ENCODE data around the gene MEGF11.
A peak's percentile ranks its signal among the peaks of the same experiment; 100 is the strongest.
"Not testable (repeated sequence)": the region's sequence is repeated elsewhere in the genome, so short reads cannot be mapped to it uniquely, and the experiment has no call there.

Gene MEGF11

DNA sequence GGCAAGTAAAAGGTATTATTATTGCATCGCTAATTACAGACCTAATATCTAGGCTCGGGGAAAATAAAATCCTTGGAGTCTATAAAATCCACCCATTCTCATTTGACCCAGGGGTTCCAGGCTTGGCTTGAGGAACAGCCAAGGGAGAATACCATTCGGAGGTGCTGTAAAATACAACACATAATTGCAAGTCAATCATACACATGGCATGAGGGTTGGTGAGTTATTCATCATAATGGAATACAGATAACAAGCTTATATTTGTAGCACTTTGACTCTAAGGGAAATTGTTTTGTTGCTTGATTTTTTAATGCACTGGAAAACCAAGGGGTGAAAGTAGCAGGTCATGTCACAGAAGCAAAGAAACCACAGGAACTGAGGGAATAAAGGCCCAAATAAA lies 23.0 kb upstream of the MEGF11 start:
- DNase-seq (ENCODE audit: low spot score) = no peak

DNA sequence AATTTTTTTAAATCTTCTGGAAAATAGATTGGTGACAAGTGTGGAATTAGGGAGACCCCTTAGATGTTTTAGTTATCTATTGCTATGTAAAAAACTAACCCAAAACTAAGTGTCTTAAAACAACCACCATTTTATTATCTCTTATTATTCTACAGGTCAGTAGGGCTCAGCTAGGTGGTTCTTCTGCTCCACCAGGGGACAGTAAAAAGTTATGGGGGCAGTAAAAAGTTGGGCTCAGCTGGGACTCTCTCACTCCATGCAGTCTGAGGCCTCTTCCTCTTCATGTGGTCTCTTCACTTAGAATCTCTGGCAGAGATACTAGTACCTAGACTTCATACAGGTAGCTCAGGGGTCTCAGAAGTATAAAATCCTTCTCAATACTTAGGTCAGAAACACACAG lies 21.8 kb upstream of the MEGF11 start:
- no peak for DNase-seq (ENCODE audit: low spot score)

DNA sequence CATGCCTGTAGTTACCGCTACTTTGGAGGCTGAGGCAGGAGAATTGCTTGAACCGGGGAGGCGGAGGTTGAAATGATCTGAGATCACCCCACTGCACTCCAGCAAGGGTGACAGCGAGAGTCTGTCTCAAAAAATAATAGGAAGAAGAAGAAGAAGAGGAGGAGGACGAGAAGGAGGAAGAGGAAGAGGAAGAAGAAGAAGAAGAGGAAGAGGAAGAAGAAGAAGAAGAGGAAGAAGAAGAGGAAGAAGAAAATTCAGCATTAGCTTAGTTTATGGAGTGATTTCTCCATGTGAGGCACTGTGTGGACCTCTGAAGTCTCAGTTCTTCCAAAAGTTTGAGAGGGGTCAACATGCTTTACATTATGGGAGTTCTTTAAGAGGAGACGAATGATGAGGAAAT lies 17.4 kb upstream of the MEGF11 start:
- no peak for DNase-seq (ENCODE audit: low spot score)

DNA sequence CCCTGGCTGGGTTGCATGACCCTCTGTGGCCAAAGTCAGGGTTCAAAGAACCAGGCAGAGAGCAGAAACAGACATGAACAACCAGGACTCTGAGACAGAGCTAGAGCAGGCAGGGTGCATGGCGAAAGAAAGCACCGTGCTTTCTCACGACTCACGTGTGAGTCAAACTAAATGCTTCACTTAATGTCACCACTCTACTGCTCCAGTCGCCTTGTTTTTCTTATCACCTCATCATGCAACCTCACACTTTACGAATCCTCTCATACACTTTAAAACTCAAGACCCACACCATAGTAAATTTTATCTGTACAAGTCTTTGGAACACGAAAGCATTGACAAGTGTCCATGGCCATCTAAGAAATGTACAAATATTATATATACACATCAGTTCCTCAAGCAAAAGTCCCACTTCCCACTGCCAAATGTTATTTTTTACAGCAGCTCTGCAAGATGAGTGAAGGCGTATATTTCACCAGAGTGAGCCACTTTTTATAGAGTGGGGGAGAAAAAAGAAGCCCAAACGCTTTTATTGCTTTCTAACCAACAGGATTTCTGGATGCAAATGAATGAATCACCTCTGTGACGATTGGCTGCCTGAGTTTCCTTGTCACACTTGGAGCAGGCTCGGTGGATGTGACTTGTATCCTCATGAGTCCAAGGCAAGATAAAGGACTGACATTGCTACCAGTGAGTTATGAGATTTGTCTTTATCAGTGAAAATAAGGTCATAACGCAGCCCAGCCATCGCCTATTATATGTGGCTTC lies 16.0 kb upstream of the MEGF11 start:
- DNase-seq (ENCODE audit: low spot score) = peak; percentile 63

DNA sequence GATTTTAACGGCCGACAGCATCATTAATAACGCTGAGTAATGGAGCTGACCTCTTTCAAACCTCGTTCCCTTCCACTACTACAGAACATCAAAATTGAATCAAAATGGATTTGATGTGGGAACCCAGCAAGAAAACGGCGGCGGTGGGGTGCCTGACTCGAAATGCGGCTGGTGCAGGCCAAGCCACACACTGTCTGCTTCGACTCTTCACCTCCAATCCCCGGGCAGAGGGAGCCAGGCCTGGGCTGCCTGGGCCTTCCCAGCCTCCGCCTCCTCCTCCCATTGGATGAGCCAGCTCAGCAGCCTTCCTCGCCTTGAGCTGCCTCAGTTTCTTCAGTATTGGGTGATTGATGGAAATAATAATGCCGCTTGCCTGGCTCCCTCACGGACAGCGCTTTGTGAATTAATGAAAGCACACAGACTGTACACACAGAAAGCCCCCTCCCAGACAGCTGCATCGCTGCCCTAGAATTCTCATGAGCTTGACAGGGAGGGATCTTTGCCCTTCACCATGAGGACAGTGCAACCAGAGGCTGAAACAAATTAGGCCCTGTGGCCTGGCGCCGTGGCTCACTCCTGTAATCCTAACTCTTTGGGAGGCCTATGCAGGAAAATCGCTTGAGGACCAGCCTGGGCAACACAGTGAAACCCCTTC lies 11.4 kb upstream of the MEGF11 start:
- no peak for DNase-seq (ENCODE audit: low spot score)

DNA sequence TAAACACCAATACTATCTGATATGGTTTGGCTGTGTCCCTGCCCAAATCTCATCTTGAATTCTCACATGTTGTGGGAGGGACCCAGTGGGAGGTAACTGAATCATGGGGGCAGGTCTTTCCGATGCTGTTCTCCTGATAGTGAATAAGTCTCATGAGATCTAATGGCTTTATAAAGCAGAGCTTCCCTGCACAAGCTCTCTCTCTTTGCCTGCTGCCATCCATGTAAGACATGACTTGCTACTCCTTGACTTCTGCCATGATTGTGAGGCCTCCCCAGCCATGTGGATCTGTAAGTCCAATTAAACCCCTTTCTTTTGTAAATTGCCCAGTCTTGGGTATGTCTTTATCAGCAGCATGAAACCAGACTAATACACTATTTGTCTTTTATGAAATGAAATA lies 9.3 kb upstream of the MEGF11 start:
- DNase-seq (ENCODE audit: low spot score) = not testable (repeated sequence)

- no peak for DNase-seq (ENCODE audit: low spot score)
Observed at GRCh38 chr15:66261056-66261455, 7.5 kb upstream of the MEGF11 start.

DNA sequence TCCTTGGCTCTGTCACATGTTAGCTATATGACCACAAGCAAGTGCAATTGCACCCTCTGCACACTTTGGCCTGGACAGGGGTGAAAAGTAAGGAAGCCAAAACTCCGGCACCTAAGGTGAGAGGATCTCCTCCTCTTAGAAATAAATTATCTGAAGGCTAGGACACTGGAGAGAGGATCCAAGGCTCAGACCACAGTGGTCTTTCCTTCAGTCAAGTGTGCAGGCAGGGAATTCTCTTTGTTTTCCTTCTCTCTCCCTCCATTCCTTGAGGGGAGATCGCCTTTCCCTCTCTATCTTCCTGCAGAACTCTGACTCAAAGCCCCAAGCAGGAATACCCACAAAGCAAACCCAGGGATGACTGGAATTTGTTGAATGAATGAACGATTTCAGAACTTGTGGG lies 3.1 kb upstream of the MEGF11 start:
- DNase-seq (ENCODE audit: low spot score) = no peak

- no peak for DNase-seq (ENCODE audit: low spot score)
Observed at GRCh38 chr15:66254951-66255676, 1.6 kb upstream of the MEGF11 start.

DNA sequence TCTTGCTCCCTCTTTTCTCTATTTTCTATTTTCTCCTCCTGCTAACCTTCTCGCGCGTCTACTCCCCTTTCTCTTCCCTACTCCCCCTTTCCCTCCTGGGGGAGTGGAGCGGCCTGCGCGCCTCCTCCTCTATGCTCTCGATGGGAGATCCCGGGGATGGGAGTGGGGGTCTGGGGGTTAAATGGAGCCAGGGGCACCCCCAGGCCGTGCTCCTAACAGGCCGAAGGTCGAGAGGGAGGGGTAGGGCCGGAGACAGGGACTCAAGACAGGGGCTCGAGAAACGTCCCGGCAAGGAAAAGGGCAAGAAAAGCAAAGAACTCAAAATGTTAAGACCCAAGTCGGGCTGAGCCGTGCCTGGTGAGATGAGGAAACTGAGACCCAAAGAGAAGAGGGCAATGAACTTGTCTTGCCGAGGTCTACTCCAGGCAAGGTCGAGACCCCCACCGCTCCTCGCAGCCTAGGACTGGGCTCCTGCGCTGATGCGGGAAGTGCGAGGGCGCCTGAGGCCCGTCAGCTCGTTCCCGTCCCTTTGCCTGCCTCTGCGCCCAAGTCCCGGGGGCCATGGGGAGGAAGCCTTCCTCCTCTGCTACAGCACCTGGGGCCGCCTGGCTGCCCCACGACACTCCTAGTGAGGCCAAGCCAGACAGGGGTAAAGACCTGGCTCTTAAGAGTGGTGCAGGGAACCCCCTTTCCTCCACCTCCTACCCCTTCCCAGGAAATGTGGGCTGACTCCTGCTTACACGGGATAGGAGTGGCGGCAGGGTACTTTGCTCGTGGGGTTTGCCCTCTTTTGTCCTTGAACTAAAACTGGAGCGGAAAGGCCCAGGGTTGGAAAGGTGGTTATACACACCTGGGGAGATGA lies 770 bp upstream of the MEGF11 start:
- no peak for DNase-seq (ENCODE audit: low spot score)

DNA sequence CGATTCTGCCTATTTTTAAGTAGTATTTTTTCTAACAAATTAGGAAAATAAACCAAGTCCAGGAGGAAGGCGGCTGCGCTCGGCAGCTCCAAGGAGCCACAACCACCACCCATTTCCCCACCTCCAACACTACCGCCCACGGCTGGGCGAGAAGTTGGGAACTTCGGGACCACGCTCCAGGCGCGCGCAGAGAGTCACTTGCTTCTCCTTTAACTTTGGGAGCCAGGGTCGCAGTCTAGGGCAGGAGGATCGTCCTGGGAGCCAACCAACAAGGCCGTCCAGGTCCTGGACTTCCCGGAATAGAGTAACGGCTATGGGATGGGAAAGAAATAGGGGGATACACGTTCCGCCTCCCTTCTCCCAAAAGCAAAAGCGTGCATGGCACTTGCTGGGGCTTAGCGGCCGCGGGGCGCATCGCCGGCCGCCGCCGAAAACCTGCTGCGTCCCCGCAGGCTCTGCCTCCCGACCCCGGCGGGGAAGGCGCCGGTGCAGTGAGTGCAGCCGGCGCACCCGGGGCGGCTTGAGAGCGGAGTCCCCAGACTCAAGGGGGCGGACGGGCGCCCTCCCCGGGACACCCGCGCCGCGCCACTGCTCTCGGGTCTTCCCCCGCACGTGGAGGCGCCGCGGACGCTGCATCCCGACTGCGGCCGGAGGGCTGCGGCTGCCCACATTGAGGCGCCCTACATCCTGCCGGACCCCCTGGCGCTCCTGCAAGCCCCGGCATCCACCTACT lies 699 bp downstream of the MEGF11 start:
- no peak for DNase-seq (ENCODE audit: low spot score)

DNA sequence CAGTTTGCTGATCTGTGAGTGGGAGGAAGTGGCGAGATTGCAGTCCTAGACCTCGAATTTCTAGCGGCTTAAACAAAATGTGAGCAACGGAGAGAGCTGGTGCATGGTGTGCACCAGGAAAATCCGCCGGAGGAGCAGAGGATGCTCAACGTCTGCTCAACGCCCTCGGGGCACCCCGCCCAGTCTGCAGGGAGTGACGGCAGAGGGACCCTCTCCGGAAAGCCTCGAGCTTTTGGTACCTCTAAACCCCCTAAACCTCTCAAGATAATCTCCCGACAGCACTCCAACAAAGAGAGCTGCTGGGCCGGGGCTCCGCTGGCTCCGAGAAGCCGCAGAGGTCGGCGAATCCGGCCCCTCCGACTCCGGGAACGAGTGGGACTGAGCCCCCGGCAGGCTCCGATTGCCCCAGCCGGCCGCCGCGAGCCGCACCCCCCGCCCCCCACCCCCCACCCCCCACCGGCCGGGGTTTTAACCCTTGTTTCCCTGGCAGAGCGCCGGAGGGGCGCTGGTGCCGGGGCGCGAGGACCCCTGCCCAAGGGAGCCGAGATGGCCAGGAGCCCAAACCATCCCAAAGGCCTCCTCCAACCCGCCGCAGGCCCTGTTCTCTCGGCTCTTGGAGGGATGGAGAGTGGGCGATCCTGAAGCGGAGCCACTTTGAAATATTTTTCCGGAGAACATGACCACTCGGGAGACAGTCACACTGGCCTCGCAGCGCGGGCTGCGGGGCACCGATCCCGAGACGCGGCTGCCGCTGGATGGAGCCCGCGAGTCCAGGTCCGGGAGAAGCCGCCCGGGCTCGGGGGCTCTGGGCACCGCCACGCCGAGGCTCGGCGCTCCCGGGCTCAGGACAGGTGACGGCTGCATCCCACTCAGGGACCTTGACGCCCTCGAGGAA lies 1.5 kb downstream of the MEGF11 start:
- DNase-seq (ENCODE audit: low spot score) = peak; percentile 50

- DNase-seq (ENCODE audit: low spot score) = no peak
Observed at GRCh38 chr15:66251065-66251789, 2.3 kb downstream of the MEGF11 start.

DNA sequence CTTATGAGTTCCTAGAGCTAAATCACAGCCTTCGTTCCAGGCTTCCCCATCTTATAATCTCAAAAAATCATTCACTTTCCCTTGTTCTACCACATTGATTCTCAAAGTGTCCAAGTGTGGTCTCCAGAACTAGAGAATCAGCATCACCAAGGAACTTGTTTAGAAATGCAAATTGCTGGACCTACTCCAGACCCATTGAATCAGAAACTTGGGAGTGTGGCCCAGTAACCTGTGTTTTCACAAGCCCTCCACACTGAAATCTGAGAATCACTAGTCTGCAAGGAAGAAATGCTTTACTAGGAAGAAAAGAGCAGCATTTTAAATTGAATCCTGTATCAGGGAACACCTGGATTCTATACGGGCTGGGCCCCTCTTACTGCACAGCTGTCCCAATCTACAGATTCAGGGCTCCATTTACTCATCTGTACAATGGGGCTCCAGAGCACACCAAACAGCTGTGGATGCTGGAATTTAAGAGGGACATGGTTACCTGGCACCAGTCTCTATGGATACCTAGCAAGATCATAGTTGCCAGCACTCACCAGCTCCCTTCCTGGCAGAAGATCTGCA lies 3.9 kb downstream of the MEGF11 start:
- no peak for DNase-seq (ENCODE audit: low spot score)

- no peak for DNase-seq (ENCODE audit: low spot score)
Observed at GRCh38 chr15:66246937-66247336, 6.6 kb downstream of the MEGF11 start.

- not testable (repeated sequence) for DNase-seq (ENCODE audit: low spot score)
Observed at GRCh38 chr15:66245832-66246231, 7.7 kb downstream of the MEGF11 start.

DNA sequence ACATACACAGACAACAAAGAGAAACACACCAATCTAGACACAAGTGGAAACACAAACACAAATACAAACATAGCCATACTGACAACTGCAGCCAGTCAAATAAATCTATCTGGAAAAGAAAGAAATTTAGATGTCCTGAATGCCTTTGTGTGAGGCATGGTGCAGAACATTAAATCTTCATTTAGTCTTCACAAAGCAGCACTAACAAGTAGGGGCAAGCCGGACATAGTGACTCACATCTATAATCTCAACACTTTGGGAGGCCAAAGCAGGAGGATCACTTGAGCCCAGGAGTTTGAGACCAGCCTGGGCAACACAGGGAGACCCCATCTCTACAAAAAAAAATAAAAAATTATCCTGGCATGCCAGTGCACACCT lies 11.7 kb downstream of the MEGF11 start:
- no peak for DNase-seq (ENCODE audit: low spot score)

- no peak for DNase-seq (ENCODE audit: low spot score)
Observed at GRCh38 chr15:66241087-66241907, 12.3 kb downstream of the MEGF11 start.
